HG03159 (cell line): Measurements from ENCODE around the gene CSHL1.
"Not testable (repeated sequence)": the region's sequence is repeated elsewhere in the genome, so short reads cannot be mapped to it uniquely, and the experiment has no call there.

ENCODE experiments used
- ATAC-seq: cut with Tn5 transposase; IDR thresholded peaks from one replicate; pipeline ENCODE4 v1.9.1; 2021; ENCODE audit warnings: mild to moderate bottlenecking, moderate library complexity; ENCODE audit not compliant: unreplicated experiment

The CSHL1 gene

DNA sequence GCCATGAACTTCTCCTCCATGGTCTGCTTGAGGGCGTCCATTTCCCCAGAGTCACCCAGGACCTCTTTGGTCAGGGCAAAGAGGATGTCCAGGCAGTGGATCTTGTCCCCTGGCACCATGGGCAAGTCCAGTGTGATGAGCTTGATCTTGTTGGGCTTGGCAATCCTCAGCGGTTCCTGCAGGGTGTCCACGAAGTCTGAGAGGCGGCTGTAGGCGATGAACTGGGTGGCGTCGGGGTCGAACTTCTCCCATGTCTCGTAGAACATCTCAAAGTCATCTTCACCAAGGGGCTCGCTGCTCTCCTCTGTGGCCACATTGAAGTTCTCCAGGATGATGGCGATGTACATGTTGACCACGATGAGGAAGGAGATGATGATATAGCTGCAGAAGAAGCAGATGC, 30.1 kb upstream of the CSHL1 start:
- ATAC-seq = no peak

DNA sequence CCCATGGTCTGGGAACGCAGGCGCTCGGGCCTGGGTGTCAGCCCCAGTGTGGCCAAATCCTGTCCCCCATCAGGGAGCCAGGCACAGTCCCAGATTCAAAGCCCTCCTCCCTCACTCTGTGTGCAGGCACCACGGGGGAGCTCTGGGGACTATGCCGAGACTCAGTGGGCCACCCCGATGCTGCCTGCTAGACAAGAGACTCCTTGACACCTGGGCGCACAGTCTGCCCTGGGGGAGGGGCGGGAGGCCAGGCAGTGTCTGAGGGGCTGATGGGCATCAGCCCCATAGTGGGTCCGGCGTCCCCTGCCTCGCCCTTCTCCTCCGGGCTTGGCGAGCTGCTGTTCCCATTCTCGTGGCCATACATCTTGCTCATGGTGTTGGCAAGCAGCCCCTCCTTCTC, 29.5 kb upstream of the CSHL1 start:
- ATAC-seq = no peak

DNA sequence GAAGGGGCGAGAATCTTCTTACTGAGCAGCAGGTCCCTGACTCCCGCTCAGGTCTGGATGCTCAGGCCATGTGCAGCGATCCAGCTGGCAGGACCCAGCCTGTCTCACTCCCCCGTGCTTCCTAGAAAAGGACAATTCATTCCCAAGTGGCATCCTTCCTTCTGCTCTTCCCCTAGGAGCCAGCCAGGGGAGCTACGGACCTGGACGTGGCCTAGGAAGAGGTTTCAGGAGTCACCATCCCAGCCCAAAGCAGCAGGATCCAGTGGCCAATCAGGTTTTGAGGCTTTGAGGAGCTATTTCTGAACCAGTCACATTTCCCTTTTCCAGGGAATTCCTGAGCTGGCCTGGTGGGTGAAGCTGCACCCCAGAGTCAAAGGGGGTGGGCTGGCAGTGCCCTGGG, 28.8 kb upstream of the CSHL1 start:
- no peak for ATAC-seq

DNA sequence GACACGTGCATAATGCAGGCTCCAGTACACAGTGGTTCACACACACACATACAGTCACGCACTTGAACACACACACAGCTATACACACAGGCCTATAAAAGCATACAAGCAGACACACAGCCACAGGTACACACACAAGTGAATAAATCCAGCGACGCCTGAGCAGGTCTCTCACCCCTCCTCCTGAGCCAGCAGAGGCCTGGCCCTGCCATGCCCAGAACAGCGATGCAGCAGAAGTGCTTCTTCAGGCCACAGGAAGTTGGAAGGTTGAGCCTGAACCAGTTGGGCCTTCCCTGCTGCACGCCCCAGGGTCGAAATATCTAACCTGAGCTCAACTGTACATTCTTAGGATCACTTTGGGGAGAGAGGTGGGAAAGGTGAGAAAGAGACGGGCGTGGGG, 28.3 kb upstream of the CSHL1 start:
- ATAC-seq = no peak

DNA sequence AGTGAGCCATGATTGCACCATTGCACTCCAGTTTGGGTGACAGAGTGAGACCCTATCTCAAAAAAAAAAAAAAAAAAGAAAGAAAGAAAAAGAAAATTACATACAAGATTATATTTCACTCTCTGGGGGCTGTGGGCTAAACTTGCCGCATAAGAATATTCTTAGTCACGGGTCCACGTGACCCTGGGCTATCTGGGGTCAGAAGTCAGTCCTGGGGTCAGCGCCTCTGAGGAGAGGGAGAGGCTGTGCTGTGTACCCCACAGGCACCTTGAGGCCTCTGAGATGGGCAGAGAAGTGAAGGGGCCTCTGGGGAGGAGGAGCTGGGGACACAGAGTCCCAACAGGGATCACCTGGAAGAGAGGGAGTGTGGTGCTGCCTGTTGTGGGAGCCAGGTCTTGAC, 26.9 kb upstream of the CSHL1 start:
- no peak for ATAC-seq

DNA sequence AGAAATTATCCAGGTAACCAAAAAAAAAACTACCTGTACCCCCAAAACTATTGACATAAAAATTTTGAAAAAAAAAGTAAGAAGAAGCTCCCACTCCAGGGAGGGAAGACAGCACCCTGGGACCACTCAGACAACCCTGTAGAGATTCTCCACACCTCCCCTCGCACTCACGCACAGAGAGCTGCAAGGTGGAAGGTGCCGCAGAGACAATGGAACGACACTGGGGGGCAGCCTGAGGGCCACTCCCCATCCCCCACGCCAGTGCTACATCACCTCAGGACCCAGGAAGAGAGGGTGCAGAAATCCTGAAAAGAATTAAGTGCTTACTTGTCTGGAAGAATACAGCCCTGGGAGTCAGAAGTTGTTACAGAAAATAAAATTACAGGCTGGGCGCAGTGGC, 26.3 kb upstream of the CSHL1 start:
- no peak for ATAC-seq

DNA sequence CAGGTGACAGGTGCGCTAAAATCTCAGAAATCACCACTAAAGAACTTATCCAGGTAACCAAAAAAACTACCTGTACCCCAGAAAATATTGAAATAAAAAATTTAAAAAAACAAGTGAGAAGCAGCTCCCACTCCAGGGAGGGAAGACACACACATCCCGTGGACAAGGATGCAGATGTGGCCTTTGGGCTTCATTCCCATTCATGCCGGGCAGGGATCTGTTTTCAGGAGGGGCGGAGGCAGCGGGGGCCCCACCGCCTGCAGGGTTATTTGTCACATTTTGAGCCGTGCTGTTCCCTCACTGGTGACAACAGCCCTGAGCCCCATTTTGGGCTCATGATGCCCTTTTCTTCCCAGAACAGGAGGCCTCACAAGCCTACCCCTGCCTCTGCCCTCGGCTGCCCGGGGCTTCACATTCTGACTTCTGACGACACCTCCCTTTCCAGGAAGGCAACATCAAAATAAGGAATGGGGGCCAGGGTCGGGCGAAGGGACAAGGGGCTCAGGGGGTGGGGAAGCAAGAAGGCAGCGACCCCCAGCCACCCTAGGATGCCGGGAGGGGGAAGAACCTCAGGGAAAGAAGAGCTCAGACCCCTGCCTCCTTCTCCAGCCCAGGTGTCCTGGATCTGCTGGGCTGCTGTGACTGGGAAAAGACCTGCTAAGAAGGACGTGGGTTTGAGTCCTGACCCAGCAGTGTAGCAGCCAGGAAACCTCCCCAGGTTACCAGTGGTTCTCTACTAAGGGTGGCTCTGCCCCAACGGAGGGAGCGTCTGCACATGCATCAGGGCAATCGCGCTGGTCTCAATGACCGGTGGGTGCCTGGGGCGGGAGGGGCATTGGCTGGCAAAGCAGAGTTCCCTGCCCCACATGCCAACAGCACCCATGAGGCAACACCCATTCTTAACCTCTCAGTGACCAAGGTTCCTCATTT, 23.4 kb upstream of the CSHL1 start:
- ATAC-seq = no peak

DNA sequence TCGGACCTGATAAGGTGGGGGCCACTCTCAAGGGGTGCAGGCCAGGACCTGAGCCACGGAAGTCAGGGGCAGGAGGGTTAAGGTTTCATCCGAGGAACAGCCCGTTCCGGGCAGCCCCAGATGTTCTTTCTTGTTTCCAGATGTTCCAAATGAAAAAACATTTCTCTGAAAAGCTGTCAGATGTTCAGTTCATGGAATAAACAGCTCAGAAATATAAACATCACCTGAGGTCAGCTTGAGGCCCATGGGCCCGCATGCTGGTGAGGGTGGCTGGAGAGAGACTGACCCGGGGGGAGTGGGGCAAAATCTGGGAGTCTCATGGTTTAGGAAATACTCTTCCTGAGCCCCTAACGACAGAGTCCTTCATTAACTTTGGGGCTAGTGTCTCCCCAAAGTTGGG, 22.5 kb upstream of the CSHL1 start:
- no peak for ATAC-seq

DNA sequence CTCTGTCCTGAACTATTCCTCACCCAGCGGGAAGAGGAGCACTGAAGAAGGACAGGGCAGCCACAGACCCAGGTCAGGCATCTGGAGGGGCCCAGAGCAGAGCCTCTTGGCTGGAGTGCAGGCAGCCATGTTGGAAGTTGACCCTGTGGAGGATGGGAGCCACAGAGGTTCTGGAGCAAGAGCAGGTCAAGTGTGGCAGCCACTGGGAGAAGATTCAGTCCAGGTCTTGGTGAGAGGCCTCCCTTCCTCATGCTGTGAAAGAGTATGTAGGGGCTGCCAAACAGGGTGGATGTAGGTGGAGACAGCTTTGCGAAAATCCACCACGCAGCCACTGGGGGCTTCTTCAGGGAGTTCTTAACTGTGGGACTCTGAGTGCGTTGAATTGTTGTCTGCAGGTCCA, 21.7 kb upstream of the CSHL1 start:
- no peak for ATAC-seq

DNA sequence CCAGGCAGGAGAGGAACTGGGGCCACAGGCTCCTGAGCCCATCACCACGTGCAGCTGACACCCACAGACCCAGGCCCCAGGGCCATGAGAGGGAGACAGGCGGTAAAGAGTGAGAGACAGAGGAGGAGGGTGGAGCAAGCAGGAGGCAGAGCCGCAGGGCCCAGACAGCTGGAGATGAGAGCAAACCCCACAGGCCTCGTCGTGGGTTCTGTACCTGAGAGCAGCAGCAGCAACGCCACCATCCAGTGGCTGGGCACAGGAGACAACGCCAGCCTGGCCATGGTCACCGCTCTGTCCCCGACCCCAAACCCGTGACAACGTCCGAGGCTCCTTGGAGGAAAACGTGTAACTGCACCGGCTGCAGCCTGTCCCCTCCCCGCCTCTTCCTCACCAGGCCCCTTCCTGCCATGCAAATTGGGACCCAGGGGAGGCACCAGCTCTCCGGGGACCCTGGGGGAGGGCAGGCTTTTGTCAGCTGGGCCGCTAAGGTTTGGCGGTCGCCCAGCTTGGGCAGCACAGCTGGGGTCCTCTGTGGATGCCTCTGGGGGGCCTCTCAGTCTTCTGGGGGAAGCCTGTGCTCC, 21.0 kb upstream of the CSHL1 start, which contains the start of gene CD79B:
TSS of gene CD79B (minus strand) at position 351 of the 581 bp plus-strand sequence. CDS start at position 281, 70 bp downstream.
- ATAC-seq = peak; percentile 79

DNA sequence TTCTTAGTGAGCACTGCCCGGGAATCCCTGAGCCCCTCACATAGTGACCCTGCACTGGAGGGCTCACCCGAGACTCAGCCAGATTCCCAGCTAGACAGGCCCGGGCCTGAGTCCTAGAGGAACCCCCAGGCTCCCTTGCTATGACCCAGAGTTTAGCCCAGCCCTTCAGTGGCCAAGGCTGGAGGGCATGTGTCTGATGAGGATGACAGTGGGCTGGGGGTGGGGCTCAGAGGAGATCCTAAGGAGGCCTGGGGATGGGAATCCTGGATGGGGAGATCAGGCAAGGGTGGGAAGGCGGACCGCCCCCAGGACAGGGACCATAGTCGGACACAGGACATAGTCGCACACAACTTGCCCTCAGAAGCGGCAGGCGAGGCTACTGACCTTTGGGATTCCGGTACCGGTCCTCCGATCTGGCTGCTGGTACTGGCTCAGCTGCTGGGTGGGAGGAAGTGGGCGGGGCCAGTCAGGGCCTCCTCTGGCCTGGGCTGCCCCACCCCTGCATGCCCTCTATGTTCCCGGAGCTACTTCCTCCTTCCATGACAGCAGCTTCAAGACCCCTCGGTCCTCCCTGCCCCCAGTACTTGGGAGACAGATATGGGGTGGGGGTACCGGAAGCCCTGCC, 20.0 kb upstream of the CSHL1 start:
- no peak for ATAC-seq

DNA sequence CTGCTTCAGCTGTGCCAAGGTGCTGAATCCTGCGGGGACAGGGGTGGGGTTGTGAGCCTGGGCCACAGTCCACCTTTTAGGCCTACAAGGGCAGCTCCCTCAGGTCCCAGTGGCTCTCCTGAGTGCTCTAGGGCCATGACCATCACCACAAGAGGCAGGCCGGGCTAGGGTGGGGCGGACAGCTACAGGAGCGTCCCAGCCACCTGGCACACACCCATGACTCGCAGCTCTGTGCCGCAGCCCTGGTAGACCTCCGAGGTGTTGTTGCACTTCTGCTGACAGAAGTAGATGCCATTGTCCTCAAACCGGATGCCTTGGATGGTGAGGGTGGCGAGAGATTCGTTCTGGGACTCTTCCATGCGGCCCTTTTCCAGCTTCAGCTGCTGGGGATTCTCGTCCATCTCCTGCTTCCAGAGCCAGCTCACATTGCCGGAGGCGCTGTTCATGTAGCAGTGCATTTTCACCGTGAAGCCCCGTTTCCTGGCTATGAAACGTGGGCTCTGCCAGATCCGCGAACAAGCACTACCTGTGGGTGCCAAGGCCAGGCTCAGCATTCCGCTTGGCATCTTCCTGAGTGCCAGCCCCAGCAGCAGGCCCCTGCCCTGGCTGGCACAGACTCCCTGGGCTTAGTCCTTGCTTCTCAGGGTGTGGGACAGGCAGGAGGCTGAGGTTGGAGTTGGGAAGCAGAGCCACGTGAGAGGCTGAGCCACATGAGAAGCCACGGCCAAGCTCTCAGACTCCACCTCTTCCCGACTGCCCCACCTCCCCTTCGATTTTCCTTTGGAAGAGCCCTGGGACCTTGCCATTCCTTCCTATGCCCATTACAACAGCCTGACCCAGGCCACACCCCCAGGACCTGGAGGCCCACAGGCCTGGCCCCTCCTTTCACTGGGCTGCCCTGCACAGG, 19.1 kb upstream of the CSHL1 start:
- no peak for ATAC-seq

DNA sequence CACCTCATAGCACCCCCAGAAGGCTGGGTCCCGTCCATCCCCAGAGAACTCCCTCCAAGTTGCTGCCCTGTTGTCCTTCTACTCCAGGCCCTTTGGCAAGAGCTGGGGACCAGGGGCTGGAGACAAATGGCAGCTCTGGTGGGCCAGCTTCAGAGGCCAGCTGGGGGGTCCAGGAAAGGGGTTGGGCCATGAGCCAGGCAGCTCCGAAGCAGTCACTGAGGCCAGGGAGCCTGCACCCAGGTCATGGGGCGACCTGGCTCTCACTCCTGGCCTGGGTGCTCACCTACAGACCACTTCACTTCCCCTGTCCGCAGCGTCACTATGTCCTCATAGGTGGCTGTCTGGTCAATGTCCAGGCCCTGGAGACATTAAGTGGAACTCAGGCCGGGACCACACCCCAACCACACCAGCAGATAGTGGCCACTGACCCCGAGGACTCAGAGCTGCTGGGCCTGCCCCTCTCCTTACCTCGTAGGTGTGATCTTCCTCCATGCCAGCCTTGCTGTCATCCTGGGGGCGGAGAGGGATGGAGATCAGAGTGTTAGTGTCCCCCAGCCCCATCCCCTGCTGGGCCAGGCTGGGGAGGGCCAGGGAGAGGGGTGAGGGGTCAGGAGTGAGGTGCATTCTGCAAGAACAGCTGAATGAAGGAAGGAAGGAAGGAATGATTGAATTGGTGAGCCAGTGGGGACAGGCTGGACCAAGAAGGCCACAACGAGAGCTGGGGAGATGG, 18.1 kb upstream of the CSHL1 start:
- no peak for ATAC-seq

DNA sequence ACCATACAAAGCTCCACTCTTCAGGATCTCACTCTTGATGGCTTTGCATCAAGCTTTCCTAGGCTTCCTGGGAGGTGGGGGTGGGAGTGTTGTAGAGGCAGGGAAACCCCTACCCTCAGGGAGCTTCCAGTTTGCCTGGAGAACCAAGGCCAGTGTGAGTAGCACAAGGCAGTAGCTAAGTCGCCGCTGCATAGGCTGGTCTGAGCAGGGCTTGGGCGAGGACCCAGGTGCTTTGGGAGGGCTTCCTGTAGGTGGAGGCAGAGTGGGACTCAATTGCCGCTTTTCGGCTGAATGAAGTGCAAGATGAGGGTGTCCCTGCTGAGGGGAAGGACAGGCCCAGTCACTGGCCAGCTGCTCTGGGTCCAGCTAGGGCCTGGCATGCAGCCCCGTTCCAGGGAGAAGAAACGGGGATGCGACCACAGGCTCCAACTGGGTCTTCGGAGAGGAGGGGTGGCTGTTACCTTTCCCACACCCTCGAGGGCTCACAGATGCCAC, 17.2 kb upstream of the CSHL1 start:
- ATAC-seq = no peak

DNA sequence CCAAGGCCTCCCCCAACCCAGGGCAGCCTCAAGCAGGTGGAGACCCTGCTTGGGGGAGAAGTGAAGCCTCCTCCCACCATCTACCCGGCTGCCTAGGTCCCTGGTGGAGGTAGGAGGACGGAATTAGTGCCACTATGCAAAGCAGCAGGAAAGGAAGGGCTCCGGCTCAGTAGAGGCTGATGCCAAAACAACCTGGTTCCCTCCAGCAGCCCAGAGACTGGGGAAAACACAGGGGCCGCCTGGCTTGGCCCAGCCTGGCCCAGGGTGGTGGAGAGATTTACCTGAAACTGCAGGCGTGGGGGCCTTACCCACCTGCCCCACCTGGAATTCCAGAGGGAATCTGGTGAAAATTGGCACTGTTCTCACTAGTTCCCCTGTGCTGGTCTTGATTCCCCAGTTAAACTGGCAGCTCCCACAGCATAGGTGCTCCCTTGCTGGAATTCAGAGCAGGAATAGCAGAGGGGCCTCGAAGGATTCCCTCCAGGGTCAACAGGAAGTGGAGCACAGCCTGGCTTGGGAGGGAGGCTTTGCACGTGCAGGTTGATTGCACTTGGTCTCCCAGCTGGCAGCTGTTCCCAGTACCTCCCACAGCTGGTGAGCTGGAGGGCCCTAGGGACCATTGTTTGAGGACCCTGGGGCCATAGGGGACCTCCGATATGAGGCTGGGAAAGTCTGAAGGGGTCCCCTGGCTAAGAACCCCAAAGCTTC, 16.6 kb upstream of the CSHL1 start:
- ATAC-seq = no peak

DNA sequence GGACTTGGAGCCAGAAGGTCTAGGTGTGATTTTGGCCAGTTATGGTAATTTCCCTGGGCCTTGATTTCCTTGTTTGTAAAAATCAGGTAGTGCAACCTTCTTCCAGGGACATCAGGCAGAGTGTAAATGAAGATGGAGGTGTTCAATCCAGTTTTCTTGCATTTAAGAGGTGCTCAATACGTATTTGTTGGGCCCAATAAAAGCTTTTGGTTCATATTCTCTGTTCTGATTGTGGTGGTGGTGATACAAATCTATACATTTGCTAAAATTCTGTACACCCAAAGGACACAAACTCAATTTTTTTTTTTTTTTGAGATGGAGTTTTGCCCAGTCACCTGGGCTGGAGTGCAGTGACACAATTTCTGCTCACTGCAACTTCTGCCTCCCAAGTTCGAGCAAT, 15.1 kb upstream of the CSHL1 start:
- no peak for ATAC-seq

DNA sequence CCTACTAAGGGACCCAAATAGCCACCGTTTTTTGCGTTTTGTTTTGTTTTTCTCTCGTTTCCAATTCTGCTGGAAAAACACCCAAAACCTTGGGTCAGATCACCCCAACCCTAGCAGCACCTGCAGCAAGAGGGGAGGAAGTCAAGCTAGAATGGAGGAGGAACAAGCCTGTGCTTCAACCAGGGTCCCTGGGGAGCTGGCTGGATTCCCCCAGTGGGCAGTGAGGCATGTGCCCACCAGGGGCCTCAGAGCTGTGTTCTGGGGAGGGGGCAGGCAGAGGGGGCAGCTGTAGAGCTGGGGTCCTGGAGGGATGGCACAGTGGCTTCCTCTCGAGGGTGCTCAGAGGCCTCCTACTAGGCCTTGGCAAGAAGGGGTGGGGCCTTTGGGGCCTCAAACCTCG, 14.6 kb upstream of the CSHL1 start:
- no peak for ATAC-seq

DNA sequence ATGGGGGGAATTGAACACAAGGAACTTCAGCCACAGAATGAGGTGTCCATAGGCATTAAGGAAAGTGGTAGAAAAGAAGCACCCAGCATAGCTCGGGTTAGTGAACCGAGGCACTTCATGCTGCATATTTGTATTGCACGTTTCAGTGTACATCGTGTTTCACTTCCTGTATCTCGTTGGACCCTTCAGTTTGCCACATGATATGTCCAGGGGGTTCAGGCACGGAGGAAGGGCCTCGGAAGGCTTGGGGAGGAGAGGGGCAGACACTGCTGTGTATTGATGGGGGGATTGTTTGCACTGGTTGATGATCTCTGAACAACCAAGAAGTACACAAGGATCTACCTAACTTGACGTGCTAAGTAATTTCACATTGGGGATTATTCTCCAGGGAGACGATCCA, 11.3 kb upstream of the CSHL1 start:
- ATAC-seq = peak; percentile 60

DNA sequence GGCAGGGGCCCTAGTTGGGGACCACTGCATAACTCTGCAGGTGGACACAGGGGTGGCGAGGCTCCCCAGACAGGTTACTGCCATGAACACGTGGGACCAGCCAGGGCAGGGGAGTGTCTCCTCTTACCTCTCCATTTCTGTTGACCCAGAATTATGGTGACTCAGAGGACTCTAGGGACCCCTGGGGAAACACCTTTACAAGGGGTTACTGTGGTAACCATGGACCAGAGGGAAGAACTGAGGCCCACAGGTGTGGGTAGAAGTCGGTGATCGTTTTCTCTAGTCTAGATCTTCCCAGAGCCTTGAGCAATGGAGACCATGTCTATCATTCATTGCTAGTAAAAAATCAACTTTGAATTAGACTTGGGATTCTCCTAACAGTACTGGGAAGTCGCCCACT, 9.7 kb upstream of the CSHL1 start:
- ATAC-seq = not testable (repeated sequence)
